HG02571 (cell line): ENCODE measurements around the gene PCOLCE2.

Experiments
- ATAC-seq: cut with Tn5 transposase; IDR thresholded peaks from one replicate; pipeline ENCODE4 v1.9.1; 2021; ENCODE audit warnings: mild to moderate bottlenecking, moderate library complexity; ENCODE audit not compliant: unreplicated experiment

PCOLCE2 gene

GRCh38 chr3:142888481-142889211, at the start of gene PCOLCE2:
TSS of gene PCOLCE2 (minus strand) at chr3:142889083. CDS start at chr3:142888896, 187 bp downstream.
- no peak for ATAC-seq

DNA sequence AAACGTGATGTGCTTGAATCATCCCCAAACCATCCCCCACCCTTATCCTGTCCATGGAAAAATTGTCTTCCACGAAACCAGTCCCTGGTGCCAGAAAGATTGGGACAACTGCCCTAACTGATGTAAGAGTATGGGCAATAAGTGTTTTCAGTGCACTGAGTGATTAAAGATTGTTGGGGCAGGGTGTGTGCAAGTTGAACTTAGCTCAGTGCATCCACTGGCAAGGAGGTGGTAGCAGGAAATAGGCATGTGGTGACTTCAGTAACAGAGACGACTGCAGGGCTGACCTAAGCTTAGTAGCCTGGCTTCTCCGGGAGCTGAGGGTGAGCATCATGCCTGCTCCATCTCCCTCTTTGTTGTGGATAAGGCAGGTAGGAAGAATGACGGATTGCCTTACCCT, 47.1 kb upstream of the PCOLCE2 start:
- ATAC-seq = no peak

DNA sequence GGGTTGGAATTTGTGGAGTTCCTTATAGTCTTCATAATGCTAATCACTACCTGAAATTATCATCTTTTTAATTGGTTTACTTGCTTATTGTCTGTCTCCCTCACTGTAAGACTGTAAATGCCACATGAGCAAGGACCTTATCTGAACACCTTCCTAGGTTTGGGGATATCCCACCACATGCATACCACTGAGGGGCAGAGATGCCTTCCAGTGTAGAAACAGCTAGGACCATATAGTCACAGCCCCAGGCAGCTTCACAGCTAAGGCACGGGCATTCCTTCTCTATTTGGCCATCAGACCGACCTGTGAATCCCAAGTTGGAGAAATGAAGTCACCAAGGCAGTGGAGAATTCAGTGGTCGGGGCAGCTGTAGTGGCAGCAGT, 46.0 kb upstream of the PCOLCE2 start:
- no peak for ATAC-seq

GRCh38 chr3:142934128-142934886, 45.4 kb upstream of the PCOLCE2 start:
- ATAC-seq = no peak

DNA sequence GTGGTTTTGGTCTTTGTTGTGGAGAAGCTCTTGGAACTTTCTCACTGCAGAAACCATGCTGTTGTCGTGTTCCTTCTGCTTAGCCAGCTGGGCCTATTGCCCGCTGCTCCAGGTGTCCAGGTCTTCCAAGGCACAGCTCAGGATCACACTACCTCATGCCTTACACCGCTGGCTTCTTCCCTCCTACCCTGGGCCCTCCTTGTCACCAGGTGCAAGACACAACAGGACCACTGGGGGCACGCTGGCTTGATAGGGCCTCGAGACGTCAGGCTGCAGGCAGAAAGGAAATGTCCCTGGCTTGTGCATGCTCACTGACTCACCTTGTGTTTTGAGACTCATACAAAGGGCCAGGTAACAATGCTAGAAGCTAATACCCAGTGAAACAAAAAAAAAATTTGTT, 42.3 kb upstream of the PCOLCE2 start:
- peak; percentile 65 for ATAC-seq

DNA sequence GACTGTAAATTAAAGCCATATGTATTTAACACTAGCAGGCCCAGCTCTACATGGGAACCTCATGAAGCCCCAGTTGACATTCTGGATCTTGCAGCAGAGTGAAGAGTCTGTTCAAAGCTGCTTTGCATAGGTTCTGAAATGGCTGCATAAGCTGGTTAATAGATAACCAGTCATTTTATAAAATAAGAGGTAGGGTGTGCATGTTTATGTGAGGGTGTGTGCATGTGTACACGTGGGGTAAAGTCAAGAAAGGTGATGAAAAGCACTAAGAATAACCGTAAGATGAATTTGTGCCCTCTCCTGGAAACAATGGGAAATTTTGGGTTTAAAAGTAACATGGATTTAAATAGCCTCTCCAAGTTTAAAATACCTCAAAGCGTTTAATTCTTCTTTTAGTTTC, 41.6 kb upstream of the PCOLCE2 start:
- no peak for ATAC-seq

DNA sequence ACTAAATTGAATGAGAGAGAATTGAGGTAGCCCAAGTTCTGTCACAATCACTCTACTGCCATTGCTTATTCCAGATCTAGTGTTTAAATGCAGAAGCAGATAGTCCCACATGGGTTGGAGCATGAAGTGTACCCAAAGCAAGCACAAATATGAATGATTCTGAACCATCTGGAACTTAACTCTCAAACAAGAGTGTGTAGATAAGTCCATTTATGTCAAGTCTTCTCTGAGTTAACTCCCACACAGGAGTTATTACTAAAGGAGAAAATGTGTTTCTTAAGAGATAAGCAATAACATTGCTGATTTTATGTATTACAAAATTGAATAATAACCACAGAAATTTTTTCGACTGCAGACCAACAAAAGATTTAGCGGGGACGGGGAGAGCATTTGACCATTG, 41.0 kb upstream of the PCOLCE2 start:
- no peak for ATAC-seq

DNA sequence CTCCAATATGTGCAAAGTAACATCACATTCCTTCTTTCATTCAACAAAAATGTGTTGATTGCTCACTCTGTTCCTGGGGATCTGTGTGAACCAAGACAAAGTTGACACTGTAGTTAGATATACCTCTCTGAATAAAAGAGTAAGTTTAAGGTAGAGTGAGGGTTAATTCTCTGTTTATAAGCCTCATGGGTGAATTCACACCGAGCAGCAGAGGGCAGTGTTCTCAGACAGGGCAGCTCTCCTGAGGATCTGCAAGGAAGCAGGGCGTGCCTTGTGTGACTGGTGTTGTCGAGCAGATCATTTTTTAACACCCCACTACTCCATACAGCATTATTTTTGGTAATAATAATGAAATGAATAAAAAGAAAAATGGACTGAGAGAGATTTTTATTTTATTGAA, 40.2 kb upstream of the PCOLCE2 start:
- no peak for ATAC-seq

GRCh38 chr3:142926368-142926944, 37.6 kb upstream of the PCOLCE2 start:
- ATAC-seq = no peak

DNA sequence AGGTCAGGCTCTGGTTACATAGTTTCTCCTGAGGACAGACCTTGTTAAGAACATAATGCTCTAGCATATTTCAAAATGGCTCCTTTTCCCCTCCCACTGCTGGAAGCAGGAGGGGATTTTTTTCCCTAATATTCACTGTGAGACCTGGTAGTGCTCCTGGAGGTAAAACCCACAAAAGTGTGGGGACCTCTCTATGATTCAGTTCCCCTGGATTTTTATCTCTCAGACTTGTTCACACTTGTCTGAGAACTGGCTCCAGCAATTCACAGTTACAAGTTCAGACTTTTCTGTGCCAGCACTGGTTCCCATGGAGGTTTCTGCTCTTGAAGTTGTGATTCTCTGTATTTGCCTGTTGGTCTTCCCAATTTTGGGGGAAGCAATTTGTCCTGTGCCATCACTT, 36.3 kb upstream of the PCOLCE2 start:
- no peak for ATAC-seq

DNA sequence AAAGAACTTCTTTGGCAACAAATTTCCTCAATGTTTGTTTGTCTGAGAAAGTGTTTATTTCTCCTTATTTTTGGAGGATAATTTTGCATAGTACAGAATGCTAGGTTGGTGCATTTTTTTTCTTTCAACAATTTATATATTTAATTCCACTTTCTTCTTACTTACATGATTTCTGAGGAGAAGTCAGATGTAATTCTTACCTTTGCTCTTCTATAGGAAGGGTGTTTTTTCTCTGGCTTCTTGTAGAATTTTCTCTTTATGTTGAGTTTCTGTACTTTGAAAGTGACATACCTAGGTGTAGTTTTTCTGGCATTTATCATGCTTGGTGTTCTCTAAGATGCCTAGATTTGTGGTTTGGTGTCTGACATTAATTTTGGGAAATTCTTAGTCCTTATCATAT, 34.8 kb upstream of the PCOLCE2 start:
- ATAC-seq = no peak

- no peak for ATAC-seq
These were observed 27.7 kb upstream of the PCOLCE2 start for GRCh38 chr3:142916605-142917004.

DNA sequence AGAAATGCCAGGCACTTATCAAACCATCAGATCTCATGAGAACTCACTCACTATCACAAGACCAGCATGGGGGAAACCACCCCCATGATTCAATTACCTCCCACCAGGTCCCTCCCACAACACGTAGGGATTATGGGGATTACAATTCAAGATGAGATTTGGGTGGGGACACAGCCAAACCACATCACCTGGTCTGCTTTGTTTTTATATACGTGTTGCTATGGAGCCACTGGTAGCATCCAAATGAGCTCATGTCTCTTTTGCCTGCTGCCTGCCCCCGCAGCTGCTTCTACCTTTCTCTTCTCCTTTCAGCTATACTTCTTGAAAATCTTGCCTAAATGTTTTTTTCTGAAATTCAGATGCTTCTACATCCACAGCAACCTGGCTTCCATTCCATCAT, 26.8 kb upstream of the PCOLCE2 start:
- no peak for ATAC-seq

GRCh38 chr3:142914286-142914811, 25.5 kb upstream of the PCOLCE2 start:
- no peak for ATAC-seq

DNA sequence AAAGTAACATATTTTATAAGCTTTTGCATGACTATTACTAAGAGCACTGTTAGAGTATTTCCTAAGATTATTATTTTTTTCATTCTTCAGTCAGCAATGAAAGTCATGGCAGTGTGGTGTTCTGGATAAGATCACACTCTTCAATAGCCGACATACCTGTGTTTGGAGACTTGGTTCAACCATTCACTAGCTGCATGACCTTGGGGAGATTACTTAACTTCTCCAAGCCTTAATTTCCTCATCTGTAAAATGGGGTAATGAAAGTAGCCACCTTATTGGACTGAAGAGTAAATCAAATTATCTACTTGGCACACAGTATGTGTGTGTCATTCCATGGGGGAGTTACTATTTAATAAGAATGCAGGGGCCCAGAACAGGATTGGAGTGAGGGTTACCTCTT, 24.5 kb upstream of the PCOLCE2 start:
- ATAC-seq = no peak

DNA sequence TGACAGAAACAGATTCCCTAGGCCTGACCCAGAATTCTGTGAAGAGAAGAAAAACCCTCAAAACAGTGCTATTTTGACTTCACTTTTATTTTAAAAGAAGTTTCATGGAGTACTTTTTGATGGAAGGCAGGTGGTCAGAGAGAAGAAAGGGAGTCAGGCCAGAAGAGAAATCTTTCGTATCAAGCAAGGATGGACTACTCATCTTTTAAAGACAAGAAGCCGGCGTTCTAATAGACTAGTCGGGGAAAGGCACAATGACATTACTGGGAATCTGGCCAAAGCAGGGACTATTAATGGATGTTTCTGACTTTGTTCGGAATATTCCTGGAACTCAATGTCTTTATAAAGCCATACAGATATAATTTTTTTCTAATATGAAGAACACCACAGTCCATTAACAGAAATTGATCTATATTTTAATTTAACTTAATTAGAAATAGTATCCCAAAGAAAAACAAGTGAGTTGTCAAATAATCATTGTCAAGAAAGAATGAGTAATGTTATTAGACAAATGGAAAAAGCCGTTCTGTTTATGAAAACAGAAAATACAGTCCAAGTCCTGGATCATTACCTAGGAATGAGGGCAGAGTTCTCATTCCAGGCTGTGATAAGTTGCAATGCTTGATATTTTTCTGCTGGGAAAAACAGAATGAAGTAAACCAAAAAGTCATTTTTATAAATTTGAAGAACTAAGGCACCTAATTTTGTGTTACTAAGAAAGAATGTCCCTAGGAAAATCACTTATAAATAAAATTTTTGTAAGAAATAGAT, 23.7 kb upstream of the PCOLCE2 start:
- no peak for ATAC-seq

DNA sequence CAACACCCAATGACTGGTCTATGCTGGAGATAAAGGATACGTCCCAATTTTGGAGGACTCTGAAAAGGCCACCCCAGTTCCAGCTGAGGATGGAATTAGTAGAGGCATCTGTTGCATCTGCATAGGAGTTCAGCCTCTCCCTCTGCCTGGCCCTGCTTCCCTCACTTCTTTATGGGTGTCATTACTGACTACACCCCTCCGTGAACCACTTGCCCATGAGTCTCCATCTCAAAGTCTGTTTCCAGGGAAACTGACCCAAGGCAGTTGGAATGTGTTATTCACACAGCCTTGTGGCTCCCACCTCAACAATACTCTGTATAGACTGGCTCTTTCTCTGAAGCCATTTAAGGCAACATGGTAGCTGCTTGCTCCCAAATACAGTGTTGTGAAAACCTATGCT, 21.4 kb upstream of the PCOLCE2 start:
- ATAC-seq = no peak

- no peak for ATAC-seq
These were observed 20.4 kb upstream of the PCOLCE2 start for GRCh38 chr3:142909282-142909681.

- no peak for ATAC-seq
These were observed 19.1 kb upstream of the PCOLCE2 start for GRCh38 chr3:142907996-142908395.

DNA sequence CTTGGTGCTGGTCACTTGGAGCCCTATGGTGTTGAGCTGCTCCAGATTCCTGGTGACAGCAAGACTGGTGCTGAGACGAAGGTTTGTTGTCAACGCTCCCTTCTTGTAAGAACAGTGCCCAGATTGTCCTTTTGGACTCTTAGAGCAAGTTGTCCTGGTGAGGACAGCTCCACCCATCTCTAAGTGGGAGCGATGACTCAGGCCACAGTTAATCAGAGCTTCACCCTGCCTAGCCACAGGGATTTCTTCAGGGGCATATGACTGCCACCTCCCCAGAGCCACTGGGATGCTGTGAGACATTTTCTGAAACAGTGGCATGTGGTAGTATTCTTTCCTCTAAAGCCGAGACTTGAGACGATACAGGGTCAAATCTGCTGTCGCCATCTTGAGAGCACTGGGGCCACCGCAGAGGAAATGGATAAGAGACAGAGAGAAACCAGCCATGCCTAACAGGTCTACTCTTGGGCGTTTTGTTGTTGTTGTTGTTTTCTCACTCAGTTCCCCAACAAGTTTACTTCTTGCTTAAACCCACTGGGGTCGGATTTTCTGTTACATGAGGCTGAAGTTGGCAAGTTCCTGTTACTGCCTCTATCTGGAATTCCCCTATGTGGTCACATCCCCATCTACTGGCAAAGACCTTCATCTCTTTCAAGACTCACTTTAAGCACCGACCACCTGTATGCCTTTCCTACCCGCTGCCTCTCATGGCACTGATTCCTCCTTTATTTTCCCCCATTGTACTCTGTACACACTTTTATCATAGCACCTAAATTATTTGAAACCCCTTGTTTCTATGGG, 16.0 kb upstream of the PCOLCE2 start:
- ATAC-seq = no peak
